Measurements from ENCODE around the gene ASB18. TPM values are rescaled to one million over a fixed set of nuclear protein-coding genes. Genes with fewer than 3 reads are reported as not detected.

The ASB18 gene
- total and polyA plus RNA-seq, 10 of the 15 experiments (the other 5 are each of a cell fraction or from before 2014, with no cell fraction given) = not detected

- POLR2A ChIA-PET = no interaction called here
- 23% methylated on average over 37 of the region's 45 CpGs for WGBS (ENCODE audit: insufficient coverage, insufficient replicate concordance, low lambda C conversion rate, missing lambda C conversion rate)
- DNase-seq (ENCODE audit: low read depth, low spot score) = no peak
- no peak for ATAC-seq
- no peak overlapping the region for H3K9ac ChIP-seq (ENCODE audit: control insufficient read depth, insufficient read depth, low read length)
- intact Hi-C loops (cut with micrococcal nuclease; ENCODE audit: unreplicated experiment) (no loop called here), in situ Hi-C loops (cut with MboI) (no loop called here)
- H3K4me1 ChIP-seq (ENCODE audit: control insufficient read depth, insufficient read depth, low read length) = no peaks in the 10 kb centered on the region
- H3K4me3 ChIP-seq = no peak overlapping the region
- CTCF ChIA-PET = no interaction called here
- H2AFZ ChIP-seq (ENCODE audit: control insufficient read depth, low read depth, low read length) = no peak overlapping the region
- TF ChIP-seq POU2F2 (IDR thresholded peaks at IDR 0.05; ENCODE audit: borderline replicate concordance, low read depth, low read length) (no peak), PAX8 (IDR thresholded peaks at IDR 0.05) (no peak), CEBPZ (IDR thresholded peaks at IDR 0.05; ENCODE audit: low read depth, low read length) (no peak), CHD1 (IDR thresholded peaks at IDR 0.05; ENCODE audit: low read depth, low read length) (no peak), NFIC (IDR thresholded peaks at IDR 0.05; ENCODE audit: low read depth, low read length) (no peak), RCOR1 (conservative IDR thresholded peaks at IDR 0.05; ENCODE audit: low read depth, low read length) (no peak), TBL1XR1 (IDR thresholded peaks at IDR 0.05; ENCODE audit: low read depth, low read length) (no peak), BCL11A (IDR thresholded peaks at IDR 0.05; ENCODE audit: low read depth, low read length) (no peak), IKZF1 (conservative IDR thresholded peaks at IDR 0.05) (no peak), RFX5 (IDR thresholded peaks at IDR 0.05; ENCODE audit: low read depth, low read length) (no peak)
- RAD21 ChIA-PET (ENCODE audit: unreplicated experiment) = no interaction called here
- BruUV-seq (replicated peaks) = no TSS peak
- SMC1A ChIA-PET (ENCODE audit: uncharacterized antibody, unreplicated experiment) = no interaction called here
- no peak overlapping the region for H3K4me2 ChIP-seq (ENCODE audit: control insufficient read depth, insufficient read depth)
- H3K27ac ChIP-seq (ENCODE audit: control insufficient read depth, insufficient read depth) = no peak overlapping the region
- peaks cover 0 to 1% of the 10 kb centered on the region in 2 experiments; a peak in 2 of 4 replicates for H3K27me3 ChIP-seq (replicated peaks in 1 of 2; ENCODE audit: control insufficient read depth in 2 of 2, insufficient read depth in 2 of 2, low read length in 1 of 2)
- H4K20me1 ChIP-seq (ENCODE audit: control insufficient read depth, insufficient read depth) = no peaks in the 10 kb centered on the region
- no peak for FAIRE-seq
- no peaks in the 10 kb centered on the region for H3K79me2 ChIP-seq (ENCODE audit: control insufficient read depth, insufficient read depth, low read length)
- no peaks in the 10 kb centered on the region for H3K36me3 ChIP-seq (ENCODE audit: control insufficient read depth in 2 of 2, insufficient read depth in 2 of 2, low read length in 1 of 2)
- H3K9me3 ChIP-seq (replicated peaks; ENCODE audit: control insufficient read depth, insufficient read depth, low read length) = no peaks in the 10 kb centered on the region
Measured at GRCh38 chr2:236158969-236159777, 105.0 kb downstream of the ASB18 start.

Measured in GM12878 (cell line).